IPS-15b (cell line): ENCODE measurements around the gene RBBP8.
"Not testable (repeated sequence)": the region's sequence is repeated elsewhere in the genome, so short reads cannot be mapped to it uniquely, and the experiment has no call there.

ENCODE experiments used
- H3K27me3 ChIP-seq: one replicate; pipeline ENCODE4 v1.6.1; 2013; ENCODE audit warnings: low read length; ENCODE audit not compliant: control insufficient read depth, insufficient read depth
- H3K36me3 ChIP-seq: one replicate; pipeline ENCODE4 v1.6.1; 2013; ENCODE audit warnings: low read length; ENCODE audit not compliant: control insufficient read depth, insufficient read depth
- H3K4me1 ChIP-seq: one replicate; pipeline ENCODE4 v1.6.1; 2013; ENCODE audit warnings: mild to moderate bottlenecking, low read length; ENCODE audit not compliant: control insufficient read depth, insufficient read depth
- H3K4me3 ChIP-seq: one replicate; pipeline ENCODE4 v1.5.1; 2013; ENCODE audit warnings: low read depth, low read length
- H3K9ac ChIP-seq: one replicate; pipeline ENCODE4 v1.6.1; 2013; ENCODE audit warnings: low read depth, mild to moderate bottlenecking, low read length
- H3K9me3 ChIP-seq: one replicate; pipeline ENCODE4 v1.6.1; 2013; ENCODE audit warnings: mild to moderate bottlenecking, low read length; ENCODE audit not compliant: control insufficient read depth, insufficient read depth

RBBP8 gene

DNA sequence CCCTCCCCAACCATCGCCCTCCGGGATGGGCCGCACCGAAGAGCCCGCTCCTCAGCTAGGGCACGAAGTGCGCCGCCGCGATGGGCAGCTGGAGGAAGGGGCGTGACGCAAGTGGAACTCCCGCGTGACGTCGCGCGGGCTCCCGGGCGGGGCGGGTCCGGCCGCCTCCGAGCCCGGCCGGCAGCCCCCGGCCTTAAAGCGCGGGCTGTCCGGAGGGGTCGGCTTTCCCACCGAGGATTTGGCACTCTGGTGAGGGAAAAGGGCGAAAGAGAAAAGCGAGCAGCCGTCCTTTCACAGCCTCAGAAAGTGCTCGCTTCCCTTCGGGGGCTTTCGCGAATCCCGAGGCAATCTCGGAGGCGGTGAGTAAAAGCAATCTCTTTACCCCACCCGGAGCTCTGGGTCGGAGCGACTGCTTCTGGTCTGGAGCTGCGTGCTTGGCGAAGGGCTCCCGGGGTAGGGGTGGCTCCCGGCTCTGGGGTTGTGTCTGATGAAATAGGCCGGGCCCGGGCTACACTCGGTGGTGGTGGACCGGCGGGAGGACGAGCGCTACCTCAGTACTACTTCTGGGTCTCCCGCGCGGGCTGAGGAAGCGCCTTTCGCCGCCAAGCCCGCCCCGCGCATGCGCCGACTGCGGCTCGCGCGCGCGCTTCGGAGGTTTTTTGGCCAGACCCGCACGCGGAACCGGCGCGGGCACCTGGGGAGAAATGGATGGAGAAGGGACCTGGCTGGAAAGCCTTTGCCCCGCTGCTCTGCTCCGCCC is at the start of gene RBBP8:
TSS of gene RBBP8 (plus strand) at position 123 of the 760 bp plus-strand sequence. CDS start 3,524 bp downstream, outside the sequence.
- no peaks in the 10 kb centered on the region for H3K9me3 ChIP-seq
- H3K9ac ChIP-seq: peak within 1 kb of the TSS; percentile 90
- H3K4me3 ChIP-seq: peak within 1 kb of the TSS; percentile 94
- H3K36me3 ChIP-seq: peaks cover 3% of the 10 kb centered on the region
- peaks cover 6% of the 10 kb centered on the region for H3K27me3 ChIP-seq
- peaks cover 2% of the 10 kb centered on the region for H3K4me1 ChIP-seq

DNA sequence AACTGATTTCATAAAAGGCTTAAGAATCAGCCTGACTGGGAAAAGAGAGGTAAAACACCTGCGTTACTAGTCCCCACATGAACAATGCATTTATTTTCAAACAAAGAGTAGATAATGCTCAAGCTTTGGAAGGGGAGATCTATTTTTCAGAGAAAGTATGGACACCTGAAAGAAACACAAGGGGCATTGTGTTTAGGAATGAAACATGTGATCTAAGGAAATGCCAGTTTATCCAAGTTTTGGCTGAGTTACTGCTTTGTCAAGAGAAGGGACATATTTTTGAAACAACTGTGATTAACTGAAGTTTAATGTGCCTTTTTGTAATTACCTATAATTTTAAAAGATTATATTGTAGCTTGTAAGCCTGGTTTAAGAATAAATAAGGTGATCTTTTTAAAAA is 49.3 kb upstream of the RBBP8 start:
- H3K9ac ChIP-seq: no peak overlapping the region
- H3K36me3 ChIP-seq: no peaks in the 10 kb centered on the region
- no peaks in the 10 kb centered on the region for H3K27me3 ChIP-seq
- no peak overlapping the region for H3K4me3 ChIP-seq
- H3K4me1 ChIP-seq: peaks cover 3% of the 10 kb centered on the region
- no peaks in the 10 kb centered on the region for H3K9me3 ChIP-seq

DNA sequence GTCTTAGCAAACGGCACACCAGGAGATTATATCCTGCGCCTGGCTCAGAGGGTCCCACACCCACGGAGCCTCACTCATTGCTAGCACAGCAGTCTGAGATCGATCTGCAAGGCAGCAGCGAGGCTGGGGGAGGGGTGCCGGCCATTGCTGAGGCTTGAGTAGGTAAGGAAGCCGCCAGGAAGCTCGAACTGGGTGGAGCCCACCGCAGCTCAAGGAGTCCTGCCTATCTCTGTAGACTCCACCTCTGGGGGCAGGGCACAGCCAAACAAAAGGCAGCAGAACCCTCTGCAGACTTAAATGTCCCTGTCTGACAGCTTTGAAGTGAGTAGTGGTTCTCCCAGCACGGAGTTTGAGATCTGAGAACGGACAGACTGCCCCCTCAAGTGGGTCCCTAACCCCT is 47.4 kb upstream of the RBBP8 start:
- not testable (repeated sequence) for H3K36me3 ChIP-seq, H3K9ac ChIP-seq, H3K27me3 ChIP-seq, H3K4me3 ChIP-seq, H3K4me1 ChIP-seq, H3K9me3 ChIP-seq

DNA sequence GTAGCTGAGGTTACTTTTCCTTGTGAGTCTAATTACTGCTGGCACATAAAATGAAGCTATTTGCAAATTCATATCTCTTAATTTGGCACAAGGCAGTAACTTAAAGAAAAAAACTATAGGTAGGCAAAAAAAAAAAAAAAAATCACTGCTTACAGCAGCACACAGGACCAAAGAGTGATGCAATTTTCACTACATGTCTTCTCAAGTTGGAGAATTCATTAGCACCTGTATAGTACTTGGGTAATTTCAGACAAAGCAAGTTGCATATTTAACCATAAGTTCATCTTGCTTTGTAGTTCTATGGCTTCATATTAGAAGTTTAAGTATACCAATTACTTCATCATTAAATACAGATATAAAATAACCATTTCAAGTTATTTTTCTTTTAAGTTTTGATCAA is 33.7 kb upstream of the RBBP8 start:
- H3K9me3 ChIP-seq: no peaks in the 10 kb centered on the region
- H3K4me3 ChIP-seq: no peak overlapping the region
- no peaks in the 10 kb centered on the region for H3K36me3 ChIP-seq
- H3K9ac ChIP-seq: no peak overlapping the region
- H3K4me1 ChIP-seq: no peaks in the 10 kb centered on the region
- no peaks in the 10 kb centered on the region for H3K27me3 ChIP-seq

DNA sequence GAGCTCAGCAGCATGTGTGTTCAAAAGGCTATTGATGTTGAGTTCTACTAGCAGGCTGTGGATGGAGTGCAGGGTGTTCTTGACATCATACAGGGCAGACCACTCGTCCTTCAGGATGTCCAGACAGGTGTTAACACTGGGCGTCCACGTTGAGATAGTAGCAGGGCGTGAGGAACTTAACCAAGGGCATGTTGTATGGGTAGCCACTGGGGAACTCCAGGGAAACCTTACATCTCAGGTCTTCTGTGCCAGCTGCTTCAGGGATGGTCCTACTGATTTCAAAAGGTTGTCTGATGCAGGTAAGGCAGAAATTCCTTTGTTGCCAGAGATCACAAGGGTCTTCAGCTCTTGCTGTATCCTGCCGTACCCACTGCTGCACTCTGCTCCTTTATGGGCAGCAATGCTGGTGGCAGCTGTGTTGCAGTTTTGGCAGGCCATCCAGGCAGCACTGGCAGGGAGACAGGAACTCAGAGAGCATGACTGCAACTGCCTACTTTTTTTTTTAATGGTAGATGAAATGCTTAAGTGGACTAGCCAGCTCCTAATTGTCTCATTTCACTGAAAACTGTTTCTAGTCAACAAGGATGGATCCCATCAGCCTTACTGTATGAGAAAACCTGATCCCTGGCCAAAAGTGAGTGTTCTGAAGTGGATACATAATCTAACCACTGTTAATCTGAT is 32.4 kb upstream of the RBBP8 start:
- H3K27me3 ChIP-seq: no peaks in the 10 kb centered on the region
- no peak overlapping the region for H3K9ac ChIP-seq
- no peaks in the 10 kb centered on the region for H3K4me1 ChIP-seq
- H3K9me3 ChIP-seq: no peaks in the 10 kb centered on the region
- no peaks in the 10 kb centered on the region for H3K36me3 ChIP-seq
- no peak overlapping the region for H3K4me3 ChIP-seq

DNA sequence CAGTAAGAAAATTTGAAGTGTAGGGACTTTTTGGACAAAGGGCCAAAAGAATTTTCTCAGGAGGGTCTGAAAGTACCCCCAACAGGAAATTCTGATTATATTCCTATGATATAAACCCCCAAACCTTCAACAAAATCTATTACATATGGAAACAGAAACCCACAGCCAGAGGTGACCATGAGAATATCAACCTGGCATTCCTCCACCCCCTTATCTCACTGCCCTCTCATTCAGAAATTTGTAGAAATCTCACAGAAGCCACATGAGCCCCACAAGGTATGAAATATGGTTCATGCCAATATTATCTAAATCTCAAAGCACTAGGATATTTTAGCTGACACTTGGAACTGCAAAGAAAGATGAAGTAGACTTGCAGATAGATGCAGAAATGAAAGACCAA is 31.0 kb upstream of the RBBP8 start:
- no peaks in the 10 kb centered on the region for H3K4me1 ChIP-seq
- no peak overlapping the region for H3K9ac ChIP-seq
- no peaks in the 10 kb centered on the region for H3K27me3 ChIP-seq
- H3K36me3 ChIP-seq: no peaks in the 10 kb centered on the region
- no peak overlapping the region for H3K4me3 ChIP-seq
- H3K9me3 ChIP-seq: no peaks in the 10 kb centered on the region

DNA sequence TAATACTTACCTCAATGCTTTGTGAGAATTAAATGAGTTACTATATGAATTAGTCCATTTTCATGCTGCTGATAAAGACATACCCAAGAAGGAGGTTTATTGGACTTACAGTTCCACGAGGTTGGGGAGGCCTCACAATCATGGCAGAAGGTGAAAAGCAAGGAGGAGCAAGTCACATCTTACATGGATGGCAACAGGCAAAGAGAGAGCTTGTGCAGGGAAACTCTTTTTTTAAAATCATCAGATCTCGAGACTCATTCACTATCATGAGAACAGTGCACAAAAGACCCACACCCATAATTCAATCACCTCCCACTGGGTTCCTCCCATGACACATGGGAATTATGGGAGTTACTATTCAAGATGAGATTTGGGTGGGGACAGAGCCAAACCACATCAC is 29.9 kb upstream of the RBBP8 start:
- H3K4me3 ChIP-seq, H3K9ac ChIP-seq, H3K36me3 ChIP-seq, H3K27me3 ChIP-seq, H3K4me1 ChIP-seq, H3K9me3 ChIP-seq: not testable (repeated sequence)

DNA sequence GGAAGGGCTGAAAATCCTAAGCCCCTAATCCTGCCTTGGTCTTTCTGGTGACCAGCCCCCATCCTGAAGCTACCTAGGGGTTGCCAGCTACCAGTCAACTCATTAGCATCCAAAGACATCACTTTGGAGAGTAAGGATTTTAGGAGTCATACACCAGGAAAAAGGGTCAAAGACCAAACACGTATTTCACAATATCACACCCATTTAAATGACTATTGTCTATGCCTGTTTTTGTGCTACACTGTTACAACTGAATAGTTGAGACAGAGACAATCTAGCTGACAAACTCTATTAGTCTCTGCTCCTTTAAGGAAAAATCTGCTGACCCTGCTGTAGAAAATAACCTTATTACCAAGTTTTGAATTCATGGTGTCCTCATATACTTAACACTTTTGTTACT is 21.0 kb upstream of the RBBP8 start:
- Histone ChIP-seq H3K9me3 (no peaks in the 10 kb centered on the region), H3K4me1 (peaks cover 20% of the 10 kb centered on the region), H3K4me3 (no peak overlapping the region), H3K9ac (no peak overlapping the region), H3K36me3 (no peaks in the 10 kb centered on the region), H3K27me3 (no peaks in the 10 kb centered on the region)

DNA sequence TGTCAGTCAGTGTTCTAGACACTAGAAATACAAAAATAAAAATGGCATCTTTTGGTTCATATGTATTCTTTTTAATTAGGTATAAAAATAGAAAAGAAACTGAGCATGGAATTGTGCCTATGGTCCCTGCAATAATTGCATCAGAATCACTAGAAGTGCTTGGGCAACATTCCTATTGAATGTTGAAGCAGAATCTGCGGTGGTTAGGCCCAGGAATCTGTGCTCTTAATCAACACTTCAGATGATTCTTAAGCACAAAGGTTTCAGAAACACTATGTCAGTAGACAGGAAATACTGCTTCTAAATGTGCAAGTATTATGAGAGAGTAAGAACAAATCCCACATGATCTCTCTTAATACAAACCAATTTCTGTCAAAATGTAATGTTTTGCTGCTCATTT is 20.3 kb upstream of the RBBP8 start:
- Histone ChIP-seq H3K4me3 (no peak overlapping the region), H3K4me1 (peaks cover 20% of the 10 kb centered on the region)

DNA sequence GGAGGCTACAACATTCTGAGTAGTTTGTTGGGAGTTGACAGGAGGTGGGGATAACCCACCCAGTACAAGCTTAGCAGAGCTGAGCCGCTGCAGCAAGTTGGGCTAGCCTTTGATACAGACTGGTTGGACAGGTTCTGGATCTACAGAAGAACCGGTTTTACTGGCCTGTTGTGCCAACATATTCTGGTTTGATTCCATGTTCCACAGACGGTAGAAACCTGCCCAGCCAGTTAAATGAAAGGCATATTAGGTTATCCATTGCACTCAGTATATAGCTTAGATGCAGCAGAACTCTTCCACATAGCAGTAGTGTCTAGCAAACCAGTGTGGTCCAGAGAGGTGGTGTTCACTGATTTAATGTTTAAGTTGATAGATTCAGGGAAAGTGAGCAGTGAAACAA is 19.3 kb upstream of the RBBP8 start:
- H3K4me1 ChIP-seq: peaks cover 20% of the 10 kb centered on the region
- no peaks in the 10 kb centered on the region for H3K9me3 ChIP-seq
- no peaks in the 10 kb centered on the region for H3K27me3 ChIP-seq
- no peaks in the 10 kb centered on the region for H3K36me3 ChIP-seq
- no peak overlapping the region for H3K9ac ChIP-seq
- H3K4me3 ChIP-seq: no peak overlapping the region

More for the DNA sequence above, 20.3 kb upstream of the RBBP8 start:
- Histone ChIP-seq H3K27me3 (no peaks in the 10 kb centered on the region), H3K9ac (no peak overlapping the region), H3K36me3 (no peaks in the 10 kb centered on the region), H3K9me3 (no peaks in the 10 kb centered on the region)

DNA sequence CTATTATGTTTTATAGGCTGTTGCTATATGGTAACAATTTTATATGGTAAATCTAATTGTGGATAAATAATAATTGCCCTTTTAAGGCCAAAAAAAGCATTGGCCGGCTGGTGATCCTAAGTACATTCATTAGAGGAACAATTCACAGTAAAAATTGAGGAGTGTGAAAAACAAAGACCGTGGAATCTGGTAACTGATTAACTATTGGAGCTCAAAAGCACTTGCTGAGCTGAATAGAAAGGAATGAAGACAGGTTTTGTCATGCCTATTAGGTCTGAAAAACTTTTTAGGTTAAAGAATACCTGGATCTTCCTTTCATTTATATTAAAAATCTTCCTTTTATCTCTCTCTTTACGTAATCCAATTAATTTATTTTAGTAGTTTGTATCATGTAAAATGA is 18.5 kb upstream of the RBBP8 start:
- Histone ChIP-seq H3K4me3 (no peak overlapping the region), H3K36me3 (no peaks in the 10 kb centered on the region), H3K27me3 (no peaks in the 10 kb centered on the region), H3K9me3 (no peaks in the 10 kb centered on the region), H3K9ac (no peak overlapping the region), H3K4me1 (peaks cover 20% of the 10 kb centered on the region)

DNA sequence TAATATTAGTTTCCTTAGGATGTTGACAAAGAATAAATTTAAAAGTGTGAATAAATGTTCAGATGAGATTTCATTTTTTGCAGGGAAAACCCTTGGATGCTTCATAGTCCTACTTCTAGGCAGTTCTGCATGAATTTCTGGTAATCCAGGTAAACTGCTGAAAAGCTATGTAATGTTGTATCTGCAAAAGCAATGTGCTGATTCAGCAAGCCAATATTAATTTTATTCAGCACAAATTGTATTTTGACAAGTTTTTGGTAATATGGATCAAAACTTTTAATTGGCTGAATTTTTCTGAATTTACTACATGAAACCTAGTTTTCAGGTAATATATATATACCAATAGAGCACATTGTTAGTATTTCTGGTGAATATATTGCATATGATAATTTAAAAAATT is 17.8 kb upstream of the RBBP8 start:
- Histone ChIP-seq H3K27me3 (no peaks in the 10 kb centered on the region), H3K4me1 (peaks cover 20% of the 10 kb centered on the region), H3K4me3 (no peak overlapping the region), H3K9me3 (no peaks in the 10 kb centered on the region), H3K9ac (no peak overlapping the region), H3K36me3 (no peaks in the 10 kb centered on the region)
